HCT116 (cell line): ENCODE results near the gene IL6ST. TPM values are rescaled to one million over a fixed set of nuclear protein-coding genes. Genes with fewer than 3 reads are reported as not detected.

Experiments
- ATAC-seq: fragments of 200-7000 bp; cut with Tn5 transposase; 2 replicates; pipeline ENCODE4 v1.9.1; 2020; ENCODE audit warnings: mild to moderate bottlenecking, moderate library complexity
- BruUV-seq: library from RNA; stranded (reverse); fragments of 400-500 nt; replicated peaks from 2 replicates; lab custom pipeline; 2021; lab: Mats Ljungman, UMichigan
- CTCF ChIA-PET: fragments of 300-600 bp; sonication (Branson Sonifier 250); formaldehyde crosslinking; loops from one replicate; lab custom pipeline; 2021; ENCODE audit warnings: antibody characterized with exemption; lab: Charles Lee
- POLR2A ChIA-PET: fragments of 300-600, 350-600 bp; sonication (Branson Sonifier 250); formaldehyde crosslinking; loops from one replicate; lab custom pipeline; 2021; ENCODE audit warnings: antibody characterized with exemption; lab: Charles Lee
- RAD21 ChIA-PET, 2 experiments: fragments of 300-600 bp; sonication (Branson Sonifier 250); formaldehyde crosslinking; loops; one replicate each; lab custom pipeline; 2023; ENCODE audit warnings: low total read pairs in 2 of 2; ENCODE audit not compliant: uncharacterized antibody in 2 of 2, unreplicated experiment in 2 of 2, low non-redundant PET in 1 of 2; lab: Charles Lee
- DNase-seq: peaks from one replicate; pipeline ENCODE4 v3.0.0-alpha.2; 2010; ENCODE audit warnings: low read depth, low spot score
- H2AFZ ChIP-seq: fragments of 200-600 bp; shearing (Covaris generic), sonication (generic); 2 replicates; pipeline ENCODE4 v1.6.1; 2017; ENCODE audit warnings: low read depth, mixed run types, mixed read lengths, antibody characterized with exemption, low read length; ENCODE audit not compliant: poor library complexity, severe bottlenecking
- H3K27ac ChIP-seq: 2 replicates; pipeline ENCODE4 v1.5.1; 2012; ENCODE audit warnings: low read depth, low read length
- H3K27me3 ChIP-seq: fragments of 200-600 bp; sonication (generic); 2 replicates; pipeline ENCODE4 v1.6.1; 2016; ENCODE audit warnings: mixed run types, low read length, mixed read lengths; ENCODE audit not compliant: insufficient read depth
- H3K36me3 ChIP-seq, 2 experiments: fragments of 200-500 bp in 1 of 2; fragments of 200-600 bp in 1 of 2; sonication (Bioruptor generic) in 1 of 2; sonication (generic) in 1 of 2; 2 replicates each; pipeline versions ENCODE4 v1.5.1 to v1.6.1; 2014 to 2016; ENCODE audit warnings: low read length in 2 of 2, inconsistent platforms in 1 of 2, mixed read lengths in 1 of 2, mixed run types in 1 of 2; ENCODE audit not compliant: insufficient read depth in 2 of 2, control insufficient read depth in 1 of 2
- H3K4me1 ChIP-seq, 2 experiments: fragments of 200-600 bp in 1 of 2; sonication (generic) in 1 of 2; 2 replicates each; pipeline versions ENCODE4 v1.5.1 to v1.6.1; 2012 to 2017; ENCODE audit warnings: low read length in 2 of 2, inconsistent platforms in 1 of 2, mild to moderate bottlenecking in 1 of 2, mixed read lengths in 1 of 2, mixed run types in 1 of 2, moderate library complexity in 1 of 2; ENCODE audit not compliant: insufficient read depth in 2 of 2, control insufficient read depth in 1 of 2
- H3K4me2 ChIP-seq: fragments of 200-600 bp; sonication (generic); 2 replicates; pipeline ENCODE4 v1.6.1; 2017; ENCODE audit warnings: mixed run types, low read length, mixed read lengths
- H3K4me3 ChIP-seq, 2 experiments: fragments of 200-600 bp in 1 of 2; sonication (generic) in 1 of 2; replicated peaks in 1 of 2; 2 replicates each; pipeline ENCODE4 v1.5.1; 2011 to 2016; ENCODE audit warnings: low read length in 2 of 2, control low read depth in 1 of 2, low read depth in 1 of 2, mild to moderate bottlenecking in 1 of 2, mixed read lengths in 1 of 2, mixed run types in 1 of 2
- H3K79me2 ChIP-seq: fragments of 200-600 bp; sonication (generic); 2 replicates; pipeline ENCODE4 v1.6.1; 2017; ENCODE audit warnings: mild to moderate bottlenecking, mixed run types, low read length, moderate library complexity, mixed read lengths; ENCODE audit not compliant: insufficient read depth
- H3K9ac ChIP-seq: fragments of 200-600 bp; sonication (generic); 2 replicates; pipeline ENCODE4 v1.6.1; 2016; ENCODE audit warnings: low read length, mixed read lengths
- H3K9me2 ChIP-seq: fragments of 200-600 bp; sonication (generic), shearing (Covaris generic); 2 replicates; pipeline ENCODE4 v1.6.1; 2017; ENCODE audit warnings: mixed run types, mild to moderate bottlenecking, moderate library complexity; ENCODE audit not compliant: insufficient read depth
- H3K9me3 ChIP-seq, 2 experiments: fragments of 200-500 bp in 1 of 2; fragments of 200-600 bp in 1 of 2; sonication (Bioruptor generic) in 1 of 2; sonication (generic) in 1 of 2; 2 replicates each; pipeline ENCODE4 v1.6.1; 2014 to 2017; ENCODE audit warnings: low read length in 2 of 2, mixed read lengths in 2 of 2, inconsistent platforms in 1 of 2, low read depth in 1 of 2, mild to moderate bottlenecking in 1 of 2, mixed run types in 1 of 2, moderate library complexity in 1 of 2; ENCODE audit not compliant: control insufficient read depth in 1 of 2, insufficient read depth in 1 of 2
- H4K20me1 ChIP-seq: fragments of 200-600 bp; sonication (generic), shearing (Covaris generic); 2 replicates; pipeline ENCODE4 v1.6.1; 2017; ENCODE audit warnings: mixed run types, mild to moderate bottlenecking, moderate library complexity; ENCODE audit not compliant: insufficient read depth
- CBX3 ChIP-seq: IDR thresholded peaks from 2 replicates; pipeline ENCODE4 v1.6.1; 2012; ENCODE audit warnings: low read depth
- CEBPB ChIP-seq: IDR thresholded peaks from 2 replicates; pipeline ENCODE4 v1.6.1; 2012; ENCODE audit warnings: low read depth
- EGR1 ChIP-seq: IDR thresholded peaks from 2 replicates; pipeline ENCODE4 v1.6.1; 2012; ENCODE audit warnings: low read depth
- ELF1 ChIP-seq: IDR thresholded peaks from 2 replicates; pipeline ENCODE4 v1.6.1; 2012; ENCODE audit warnings: low read depth, borderline replicate concordance
- EZH2 ChIP-seq: fragments of 200-600 bp; sonication (generic); IDR thresholded peaks from 2 replicates; pipeline ENCODE4 v1.6.1; 2017; ENCODE audit warnings: antibody characterized with exemption, mixed run types
- EZH2phosphoT487 ChIP-seq: fragments of 200-600 bp; IDR thresholded peaks from 2 replicates; pipeline ENCODE4 v1.6.1; 2018; ENCODE audit warnings: antibody characterized with exemption, borderline replicate concordance
- FOSL1 ChIP-seq: IDR thresholded peaks from 2 replicates; pipeline ENCODE4 v1.6.1; 2012; ENCODE audit warnings: low read depth
- JUND ChIP-seq: IDR thresholded peaks from 2 replicates; pipeline ENCODE4 v1.6.1; 2012
- MAX ChIP-seq: IDR thresholded peaks from 2 replicates; pipeline ENCODE4 v1.6.1; 2012
- POLR2A ChIP-seq: IDR thresholded peaks from 2 replicates; pipeline ENCODE4 v1.7.0; 2011; ENCODE audit warnings: borderline replicate concordance; ENCODE audit not compliant: insufficient read depth, insufficient read length; ENCODE audit errors: extremely low read depth
- RAD21 ChIP-seq: IDR thresholded peaks from 2 replicates; pipeline ENCODE4 v1.6.1; 2012; ENCODE audit warnings: low read depth, mild to moderate bottlenecking
- SRF ChIP-seq: IDR thresholded peaks from 2 replicates; pipeline ENCODE4 v1.6.1; 2012; ENCODE audit warnings: low read depth
- TCF7L2 ChIP-seq: IDR thresholded peaks from 2 replicates; pipeline ENCODE4 v1.7.0; 2011; ENCODE audit warnings: borderline replicate concordance, inconsistent platforms; ENCODE audit not compliant: insufficient read depth, insufficient read length; ENCODE audit errors: extremely low read depth
- YY1 ChIP-seq: IDR thresholded peaks from 2 replicates; pipeline ENCODE4 v1.6.1; 2011; ENCODE audit warnings: low read length, low read depth, moderate library complexity, mild to moderate bottlenecking; ENCODE audit not compliant: insufficient replicate concordance; ENCODE audit errors: extremely low read depth
- ZNF274 ChIP-seq: fragments of 200-500 bp; sonication (Bioruptor generic); IDR thresholded peaks from 2 replicates; pipeline ENCODE4 v1.6.1; 2014; ENCODE audit warnings: mild to moderate bottlenecking, low read depth, low read length, inconsistent platforms
- intact Hi-C: fragments of 100-400 bp; cut with micrococcal nuclease; formaldehyde crosslinking; loops from 2 replicates; pipeline ENCODE4 v1.10.0; 2022
- total RNA-seq: library from RNA; stranded (reverse); gene quantifications from one replicate; pipeline ENCODE4 v1.2.1, GENCODE V29; 2021; ENCODE audit not compliant: unreplicated experiment
- TF ChIP-seq, protein P1 (sequence below): IDR thresholded peaks from 2 replicates; pipeline ENCODE4 v1.6.1; 2011; ENCODE audit warnings: mild to moderate bottlenecking, low read length, moderate library complexity; ENCODE audit not compliant: insufficient replicate concordance; ENCODE audit errors: extremely low read depth
- TF ChIP-seq, protein P2 (sequence below), 3 experiments: fragments of 200-600 bp in 1 of 3; sonication (generic) in 1 of 3; IDR thresholded peaks in 2 of 3; conservative IDR thresholded peaks in 1 of 3; 2 replicates each; pipeline ENCODE4 v1.5.1; 2012 to 2017; ENCODE audit warnings: low read depth in 2 of 3, low read length in 2 of 3, antibody characterized with exemption in 1 of 3, borderline replicate concordance in 1 of 3, control low read depth in 1 of 3, mild to moderate bottlenecking in 1 of 3, mixed read lengths in 1 of 3, mixed run types in 1 of 3, moderate library complexity in 1 of 3; ENCODE audit not compliant: insufficient read depth in 1 of 3
- TF ChIP-seq, protein P3 (sequence below): IDR thresholded peaks from 2 replicates; pipeline ENCODE4 v1.6.1; 2012; ENCODE audit warnings: low read depth

IL6ST gene
- total RNA-seq, 1 experiment from 2014 or later = 26.5 TPM

DNA sequence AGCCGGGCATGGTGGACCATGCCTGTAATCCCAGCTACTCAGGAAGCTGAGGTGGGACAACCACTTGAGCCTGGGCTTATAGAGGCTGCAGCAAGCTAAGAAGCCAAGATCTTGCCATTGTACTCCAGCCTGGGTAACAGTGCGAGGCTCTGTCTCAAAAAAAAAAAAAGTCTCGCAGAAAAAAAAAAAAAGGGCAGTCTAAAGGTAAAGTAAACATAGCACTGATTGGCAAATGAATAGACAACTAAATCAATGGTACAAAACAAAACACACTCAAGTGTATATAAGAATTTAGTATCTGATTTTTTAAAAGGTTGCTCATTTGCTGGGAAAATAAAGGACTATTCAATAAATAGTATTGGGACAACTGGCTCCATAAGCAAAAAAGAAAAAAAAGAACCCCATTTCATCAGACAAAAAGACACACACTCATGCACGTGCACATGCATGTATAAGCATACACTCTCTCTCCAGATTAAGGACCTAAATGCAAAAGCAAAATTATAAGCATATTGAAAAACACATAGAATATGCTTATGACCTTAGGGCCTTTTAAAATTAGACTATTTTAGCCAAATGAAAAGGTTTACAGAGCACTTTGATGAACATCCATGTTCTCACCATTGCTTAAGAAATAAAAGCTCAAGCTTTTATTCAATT is 5.7 kb downstream of the IL6ST start:
- TF ChIP-seq ZNF274 (no peak), CEBPB (no peak), JUND (no peak), EZH2 (no peak), RAD21 (no peak), MAX (no peak), ELF1 (no peak), FOSL1 (no peak), CBX3 (no peak), YY1 (no peak), POLR2A (no peak), EZH2phosphoT487 (no peak), SRF (no peak), EGR1 (no peak), TCF7L2 (no peak)
- TF ChIP-seq, protein P1, sequence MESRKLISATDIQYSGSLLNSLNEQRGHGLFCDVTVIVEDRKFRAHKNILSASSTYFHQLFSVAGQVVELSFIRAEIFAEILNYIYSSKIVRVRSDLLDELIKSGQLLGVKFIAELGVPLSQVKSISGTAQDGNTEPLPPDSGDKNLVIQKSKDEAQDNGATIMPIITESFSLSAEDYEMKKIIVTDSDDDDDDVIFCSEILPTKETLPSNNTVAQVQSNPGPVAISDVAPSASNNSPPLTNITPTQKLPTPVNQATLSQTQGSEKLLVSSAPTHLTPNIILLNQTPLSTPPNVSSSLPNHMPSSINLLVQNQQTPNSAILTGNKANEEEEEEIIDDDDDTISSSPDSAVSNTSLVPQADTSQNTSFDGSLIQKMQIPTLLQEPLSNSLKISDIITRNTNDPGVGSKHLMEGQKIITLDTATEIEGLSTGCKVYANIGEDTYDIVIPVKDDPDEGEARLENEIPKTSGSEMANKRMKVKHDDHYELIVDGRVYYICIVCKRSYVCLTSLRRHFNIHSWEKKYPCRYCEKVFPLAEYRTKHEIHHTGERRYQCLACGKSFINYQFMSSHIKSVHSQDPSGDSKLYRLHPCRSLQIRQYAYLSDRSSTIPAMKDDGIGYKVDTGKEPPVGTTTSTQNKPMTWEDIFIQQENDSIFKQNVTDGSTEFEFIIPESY = no peak
- TF ChIP-seq, protein P2, sequence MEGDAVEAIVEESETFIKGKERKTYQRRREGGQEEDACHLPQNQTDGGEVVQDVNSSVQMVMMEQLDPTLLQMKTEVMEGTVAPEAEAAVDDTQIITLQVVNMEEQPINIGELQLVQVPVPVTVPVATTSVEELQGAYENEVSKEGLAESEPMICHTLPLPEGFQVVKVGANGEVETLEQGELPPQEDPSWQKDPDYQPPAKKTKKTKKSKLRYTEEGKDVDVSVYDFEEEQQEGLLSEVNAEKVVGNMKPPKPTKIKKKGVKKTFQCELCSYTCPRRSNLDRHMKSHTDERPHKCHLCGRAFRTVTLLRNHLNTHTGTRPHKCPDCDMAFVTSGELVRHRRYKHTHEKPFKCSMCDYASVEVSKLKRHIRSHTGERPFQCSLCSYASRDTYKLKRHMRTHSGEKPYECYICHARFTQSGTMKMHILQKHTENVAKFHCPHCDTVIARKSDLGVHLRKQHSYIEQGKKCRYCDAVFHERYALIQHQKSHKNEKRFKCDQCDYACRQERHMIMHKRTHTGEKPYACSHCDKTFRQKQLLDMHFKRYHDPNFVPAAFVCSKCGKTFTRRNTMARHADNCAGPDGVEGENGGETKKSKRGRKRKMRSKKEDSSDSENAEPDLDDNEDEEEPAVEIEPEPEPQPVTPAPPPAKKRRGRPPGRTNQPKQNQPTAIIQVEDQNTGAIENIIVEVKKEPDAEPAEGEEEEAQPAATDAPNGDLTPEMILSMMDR (IDR thresholded peaks at IDR 0.05 in 2 of 3, conservative IDR thresholded peaks at IDR 0.05 in 1 of 3; ENCODE audit: borderline replicate concordance in 1 of 3, insufficient read depth in 1 of 3, low read depth in 2 of 3, low read length in 2 of 3) = no peak
- TF ChIP-seq, protein P3, sequence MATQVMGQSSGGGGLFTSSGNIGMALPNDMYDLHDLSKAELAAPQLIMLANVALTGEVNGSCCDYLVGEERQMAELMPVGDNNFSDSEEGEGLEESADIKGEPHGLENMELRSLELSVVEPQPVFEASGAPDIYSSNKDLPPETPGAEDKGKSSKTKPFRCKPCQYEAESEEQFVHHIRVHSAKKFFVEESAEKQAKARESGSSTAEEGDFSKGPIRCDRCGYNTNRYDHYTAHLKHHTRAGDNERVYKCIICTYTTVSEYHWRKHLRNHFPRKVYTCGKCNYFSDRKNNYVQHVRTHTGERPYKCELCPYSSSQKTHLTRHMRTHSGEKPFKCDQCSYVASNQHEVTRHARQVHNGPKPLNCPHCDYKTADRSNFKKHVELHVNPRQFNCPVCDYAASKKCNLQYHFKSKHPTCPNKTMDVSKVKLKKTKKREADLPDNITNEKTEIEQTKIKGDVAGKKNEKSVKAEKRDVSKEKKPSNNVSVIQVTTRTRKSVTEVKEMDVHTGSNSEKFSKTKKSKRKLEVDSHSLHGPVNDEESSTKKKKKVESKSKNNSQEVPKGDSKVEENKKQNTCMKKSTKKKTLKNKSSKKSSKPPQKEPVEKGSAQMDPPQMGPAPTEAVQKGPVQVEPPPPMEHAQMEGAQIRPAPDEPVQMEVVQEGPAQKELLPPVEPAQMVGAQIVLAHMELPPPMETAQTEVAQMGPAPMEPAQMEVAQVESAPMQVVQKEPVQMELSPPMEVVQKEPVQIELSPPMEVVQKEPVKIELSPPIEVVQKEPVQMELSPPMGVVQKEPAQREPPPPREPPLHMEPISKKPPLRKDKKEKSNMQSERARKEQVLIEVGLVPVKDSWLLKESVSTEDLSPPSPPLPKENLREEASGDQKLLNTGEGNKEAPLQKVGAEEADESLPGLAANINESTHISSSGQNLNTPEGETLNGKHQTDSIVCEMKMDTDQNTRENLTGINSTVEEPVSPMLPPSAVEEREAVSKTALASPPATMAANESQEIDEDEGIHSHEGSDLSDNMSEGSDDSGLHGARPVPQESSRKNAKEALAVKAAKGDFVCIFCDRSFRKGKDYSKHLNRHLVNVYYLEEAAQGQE = no peak
- Histone ChIP-seq H3K4me1 (peaks cover 0 to 7% of the 10 kb centered on the region in 2 experiments; a peak in 2 of 4 replicates), H3K36me3 (no peaks in the 10 kb centered on the region; a peak in 1 of 4 replicates), H3K4me2 (no peak overlapping the region), H2AFZ (no peak overlapping the region), H3K4me3 (no peak overlapping the region), H3K9ac (no peak overlapping the region), H3K27ac (no peak overlapping the region), H3K79me2 (peaks cover 41% of the 10 kb centered on the region), H3K9me3 (no peaks in the 10 kb centered on the region), H3K27me3 (no peaks in the 10 kb centered on the region), H4K20me1 (no peaks in the 10 kb centered on the region), H3K9me2 (no peaks in the 10 kb centered on the region)
- DNase-seq (no peak), ATAC-seq (no peak)
- CTCF ChIA-PET = no interaction called here
- POLR2A ChIA-PET = no interaction called here
- BruUV-seq = no TSS peak
- RAD21 ChIA-PET = no interaction called here
- intact Hi-C loops = no loop called here
